ENCODE measurements around the gene SETD7. TPM values are rescaled to one million over a fixed set of nuclear protein-coding genes. Genes with fewer than 3 reads are reported as not detected.
A peak's percentile ranks its signal among the peaks of the same experiment; 100 is the strongest.

The SETD7 gene
- total RNA-seq = 10 to 100 TPM; 10.4 to 12.1 TPM

GRCh38 chr4:139556071-139556723 lies at the start of gene SETD7:
TSS of gene SETD7 (minus strand) at chr4:139556219. CDS start at chr4:139556137, 82 bp downstream.
- H3K27me3 Mint-ChIP-seq = peaks cover 11% of the 10 kb centered on the region
- H3K4me3 Mint-ChIP-seq = peak within 1 kb of the TSS; percentile 93
- DNase-seq (peak; percentile 75), ATAC-seq (peak; percentile 38)
- intact Hi-C loops (cut with micrococcal nuclease) = no loop called here
- H3K4me1 Mint-ChIP-seq (ENCODE audit: low read depth) = peaks cover 48% of the 10 kb centered on the region
- POLR2A ChIA-PET = interaction anchor here (0.7 to 3.3 kb wide), 8 partner anchors 13 to 130 kb away, joined by 3 to 14 read pairs (median 4); partner anchors contain the start of gene RAB33B
- TF ChIP-seq, protein P1, sequence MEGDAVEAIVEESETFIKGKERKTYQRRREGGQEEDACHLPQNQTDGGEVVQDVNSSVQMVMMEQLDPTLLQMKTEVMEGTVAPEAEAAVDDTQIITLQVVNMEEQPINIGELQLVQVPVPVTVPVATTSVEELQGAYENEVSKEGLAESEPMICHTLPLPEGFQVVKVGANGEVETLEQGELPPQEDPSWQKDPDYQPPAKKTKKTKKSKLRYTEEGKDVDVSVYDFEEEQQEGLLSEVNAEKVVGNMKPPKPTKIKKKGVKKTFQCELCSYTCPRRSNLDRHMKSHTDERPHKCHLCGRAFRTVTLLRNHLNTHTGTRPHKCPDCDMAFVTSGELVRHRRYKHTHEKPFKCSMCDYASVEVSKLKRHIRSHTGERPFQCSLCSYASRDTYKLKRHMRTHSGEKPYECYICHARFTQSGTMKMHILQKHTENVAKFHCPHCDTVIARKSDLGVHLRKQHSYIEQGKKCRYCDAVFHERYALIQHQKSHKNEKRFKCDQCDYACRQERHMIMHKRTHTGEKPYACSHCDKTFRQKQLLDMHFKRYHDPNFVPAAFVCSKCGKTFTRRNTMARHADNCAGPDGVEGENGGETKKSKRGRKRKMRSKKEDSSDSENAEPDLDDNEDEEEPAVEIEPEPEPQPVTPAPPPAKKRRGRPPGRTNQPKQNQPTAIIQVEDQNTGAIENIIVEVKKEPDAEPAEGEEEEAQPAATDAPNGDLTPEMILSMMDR (IDR thresholded peaks at IDR 0.05) = no peak
- CTCF ChIA-PET = interaction anchor here (0.7 to 2.7 kb wide), 4 partner anchors 11 to 101 kb away, joined by 3 to 7 read pairs (median 3); no protein-coding TSS in a partner anchor
- peak within 1 kb of the TSS; percentile 95 for H3K27ac Mint-ChIP-seq
- no peaks in the 10 kb centered on the region for H3K9me3 Mint-ChIP-seq
- H3K36me3 Mint-ChIP-seq (ENCODE audit: low read depth) = peaks cover 4% of the 10 kb centered on the region

DNA sequence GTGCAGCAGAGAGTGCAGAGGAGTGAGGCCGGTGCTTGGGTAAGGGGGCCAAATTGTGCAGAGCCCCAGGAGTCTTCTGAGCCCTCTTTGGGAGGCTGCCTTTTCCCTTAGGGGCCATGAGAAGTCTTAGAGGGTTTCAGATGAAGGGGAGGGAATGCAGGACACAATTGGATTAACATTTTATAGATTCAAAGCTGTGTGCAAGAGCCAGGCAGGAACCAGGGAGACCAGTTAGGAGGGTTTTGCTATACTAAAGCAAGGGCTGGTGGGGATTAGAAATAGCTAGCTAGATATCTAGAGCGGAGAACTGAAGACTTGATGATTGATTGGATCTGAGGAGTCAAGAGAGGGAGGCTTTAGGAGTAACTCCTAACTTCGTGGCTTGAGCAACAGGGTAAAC lies 49.5 kb upstream of the SETD7 start:
- H3K4me1 Mint-ChIP-seq (ENCODE audit: low read depth) = peaks cover 10% of the 10 kb centered on the region
- H3K36me3 Mint-ChIP-seq (ENCODE audit: low read depth) = peaks cover 5% of the 10 kb centered on the region
- H3K4me3 Mint-ChIP-seq = no peak overlapping the region
- TF ChIP-seq, protein P1 (IDR thresholded peaks at IDR 0.05) = no peak
- ATAC-seq = no peak
- ChIA-PET CTCF (interaction anchor here (1.2 to 5.8 kb wide), 4 partner anchors 13 to 52 kb away, joined by 3 to 112 read pairs (median 6); no protein-coding TSS in a partner anchor), POLR2A (interaction anchor here (1.3 to 3.3 kb wide), 2 partner anchors 8 to 48 kb away, joined by 4 to 7 read pairs; no protein-coding TSS in a partner anchor)
- intact Hi-C loops (cut with micrococcal nuclease) = no loop called here
- H3K9me3 Mint-ChIP-seq = peaks cover 7% of the 10 kb centered on the region
- H3K27me3 Mint-ChIP-seq = no peaks in the 10 kb centered on the region
- DNase-seq = no peak
- H3K27ac Mint-ChIP-seq = no peak overlapping the region

- ATAC-seq = peak; percentile 29
- peak; percentile 44 for DNase-seq
- Mint-ChIP-seq H3K36me3 (ENCODE audit: low read depth) (peaks cover 5% of the 10 kb centered on the region), H3K27me3 (no peaks in the 10 kb centered on the region), H3K27ac (no peak overlapping the region), H3K4me3 (no peak overlapping the region), H3K4me1 (ENCODE audit: low read depth) (peaks cover 10% of the 10 kb centered on the region), H3K9me3 (peaks cover 7% of the 10 kb centered on the region)
- TF ChIP-seq, protein P1 (IDR thresholded peaks at IDR 0.05) = peak; percentile 75
- CTCF ChIA-PET = interaction anchor here (0.7 to 5.8 kb wide), 30 partner anchors 8 to 1022 kb away, joined by 3 to 112 read pairs (median 4); partner anchors contain the start of gene SETD7
- intact Hi-C loops (cut with micrococcal nuclease) = loop anchor here (2.0 kb wide), 1 partner anchor 47 kb away; no protein-coding TSS in a partner anchor
- POLR2A ChIA-PET = interaction anchor here (1.1 to 3.3 kb wide), 2 partner anchors 47 to 184 kb away, joined by 3 to 7 read pairs; no protein-coding TSS in a partner anchor
Observed at GRCh38 chr4:139603576-139604410, 47.8 kb upstream of the SETD7 start.

DNA sequence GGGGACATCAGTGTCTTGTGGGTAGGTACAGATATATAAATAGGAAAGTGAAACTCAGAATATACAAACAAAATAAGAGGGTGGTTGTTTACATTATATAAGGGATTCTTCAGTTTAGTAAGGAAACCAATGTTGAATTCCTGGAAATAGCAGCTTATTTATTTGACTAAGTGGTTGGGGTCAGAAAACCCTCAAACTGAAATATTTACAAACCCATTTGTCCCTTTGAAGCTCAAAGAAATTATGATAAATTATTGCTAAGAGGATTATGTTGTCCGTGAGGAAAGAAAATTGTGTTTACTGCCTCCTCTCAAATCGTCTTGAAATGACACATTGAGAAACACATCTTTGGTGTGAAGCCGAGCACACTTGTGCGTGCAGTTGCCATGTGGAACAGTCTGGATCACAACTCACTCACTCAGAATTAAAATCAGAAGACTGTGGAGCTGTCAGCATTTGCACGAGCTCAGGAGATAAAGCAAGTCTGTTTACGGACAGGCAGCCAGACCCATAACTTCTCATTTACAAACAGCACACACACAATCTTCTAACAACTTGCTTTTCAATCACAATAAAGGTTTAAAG lies 46.8 kb upstream of the SETD7 start:
- DNase-seq (no peak), ATAC-seq (no peak)
- Mint-ChIP-seq H3K36me3 (ENCODE audit: low read depth) (peaks cover 5% of the 10 kb centered on the region), H3K9me3 (peaks cover 7% of the 10 kb centered on the region), H3K27me3 (no peaks in the 10 kb centered on the region), H3K4me3 (no peak overlapping the region), H3K27ac (no peak overlapping the region), H3K4me1 (ENCODE audit: low read depth) (peaks cover 10% of the 10 kb centered on the region)
- CTCF ChIA-PET = interaction anchor here (0.7 to 5.8 kb wide), 27 partner anchors 9 to 1023 kb away, joined by 3 to 112 read pairs (median 4); partner anchors contain the start of gene SETD7
- POLR2A ChIA-PET = interaction anchor here (1.1 kb wide), 1 partner anchor 183 kb away, joined by 3 read pairs; no protein-coding TSS in a partner anchor
- TF ChIP-seq, protein P1 (IDR thresholded peaks at IDR 0.05) = no peak
- intact Hi-C loops (cut with micrococcal nuclease) = loop anchor here (2.0 kb wide), 1 partner anchor 48 kb away; no protein-coding TSS in a partner anchor
